MCF 10A (cell line): Measurements from ENCODE around the gene KRTAP10-11. TPM values are rescaled to one million over a fixed set of nuclear protein-coding genes. Genes with fewer than 3 reads are reported as not detected.

ENCODE experiments used
- BruUV-seq: library from RNA; stranded (reverse); fragments of 400-500 nt; replicated peaks from 2 replicates; lab custom pipeline; 2021; lab: Mats Ljungman, UMichigan
- CTCF ChIA-PET: fragments of 300-600 bp; sonication (Branson Sonifier 250); formaldehyde crosslinking; extraction: SDS; loops from one replicate; lab custom pipeline; 2021; ENCODE audit warnings: antibody characterized with exemption, inconsistent platforms; lab: Yijun Ruan, JAX
- POLR2A ChIA-PET: fragments of 300-600, 350-650 bp; sonication (Branson Sonifier 250); formaldehyde crosslinking; extraction: SDS; loops from one replicate; lab custom pipeline; 2020; ENCODE audit warnings: antibody characterized with exemption, inconsistent platforms; lab: Yijun Ruan, JAX
- DNase-seq: peaks from one replicate; pipeline ENCODE4 v3.0.0-alpha.2; 2018; ENCODE audit not compliant: unreplicated experiment
- H3K27ac Mint-ChIP-seq: one replicate; pipeline ENCODE4 v1.8.0; 2022; ENCODE audit warnings: mild to moderate bottlenecking, low read depth, mixed read lengths; ENCODE audit not compliant: unreplicated experiment
- H3K27me3 Mint-ChIP-seq: one replicate; pipeline ENCODE4 v1.8.0; 2022; ENCODE audit warnings: mixed read lengths; ENCODE audit not compliant: insufficient read depth, unreplicated experiment
- H3K36me3 Mint-ChIP-seq: one replicate; pipeline ENCODE4 v1.8.0; 2022; ENCODE audit warnings: mild to moderate bottlenecking, moderate library complexity, mixed read lengths; ENCODE audit not compliant: insufficient read depth, unreplicated experiment
- H3K4me1 Mint-ChIP-seq: one replicate; pipeline ENCODE4 v1.8.0; 2022; ENCODE audit warnings: mixed read lengths; ENCODE audit not compliant: insufficient read depth, unreplicated experiment
- H3K4me3 Mint-ChIP-seq: one replicate; pipeline ENCODE4 v1.8.0; 2022; ENCODE audit warnings: mild to moderate bottlenecking, moderate library complexity, mixed read lengths; ENCODE audit not compliant: unreplicated experiment
- H3K9me3 Mint-ChIP-seq: one replicate; pipeline ENCODE4 v1.8.0; 2022; ENCODE audit warnings: mixed read lengths; ENCODE audit not compliant: unreplicated experiment
- CTCF ChIP-seq: fragments of 200-600 bp; IDR thresholded peaks from one replicate; pipeline ENCODE4 v1.8.0; 2022; ENCODE audit warnings: antibody characterized with exemption, mild to moderate bottlenecking; ENCODE audit not compliant: unreplicated experiment
- intact Hi-C: fragments of 100-400 bp; cut with micrococcal nuclease; formaldehyde crosslinking; loops from 2 replicates; pipeline ENCODE4 v1.14.1; 2022
- total RNA-seq: library from RNA; stranded (reverse); gene quantifications from 2 replicates; pipeline ENCODE4 v1.2.3, GENCODE V29; 2022

The KRTAP10-11 gene
- total RNA-seq, 1 experiment from 2014 or later = not detected

GRCh38 chr21:44601596-44602462, 44.4 kb upstream of the KRTAP10-11 start:
- BruUV-seq = no TSS peak
- CTCF ChIA-PET = interaction anchor here (1.1 kb wide), 1 partner anchor 141 kb away, joined by 3 read pairs; no protein-coding TSS in a partner anchor
- H3K27me3 Mint-ChIP-seq = peaks cover 60% of the 10 kb centered on the region

GRCh38 chr21:44602463-44602850, 43.8 kb upstream of the KRTAP10-11 start:
- Mint-ChIP-seq H3K36me3 (peaks cover 5% of the 10 kb centered on the region), H3K9me3 (peaks cover 14% of the 10 kb centered on the region), H3K27ac (no peak overlapping the region), H3K4me1 (peaks cover 6% of the 10 kb centered on the region), H3K27me3 (peaks cover 65% of the 10 kb centered on the region), H3K4me3 (no peak overlapping the region)
- DNase-seq = no peak
- POLR2A ChIA-PET = no interaction called here
- no TSS peak for BruUV-seq
- TF ChIP-seq CTCF = no peak
- CTCF ChIA-PET = no interaction called here
- intact Hi-C loops = no loop called here

More at GRCh38 chr21:44601596-44602462, 44.4 kb upstream of the KRTAP10-11 start:
- Mint-ChIP-seq H3K36me3 (peaks cover 5% of the 10 kb centered on the region), H3K9me3 (peaks cover 14% of the 10 kb centered on the region), H3K4me3 (no peak overlapping the region), H3K4me1 (peaks cover 6% of the 10 kb centered on the region), H3K27ac (no peak overlapping the region)
- DNase-seq = no peak
- TF ChIP-seq CTCF = no peak
- intact Hi-C loops = no loop called here
- POLR2A ChIA-PET = no interaction called here

GRCh38 chr21:44603109-44603875, 42.9 kb upstream of the KRTAP10-11 start:
- Mint-ChIP-seq H3K9me3 (peaks cover 7% of the 10 kb centered on the region), H3K27me3 (peaks cover 65% of the 10 kb centered on the region), H3K36me3 (peaks cover 5% of the 10 kb centered on the region), H3K4me3 (no peak overlapping the region), H3K4me1 (no peaks in the 10 kb centered on the region), H3K27ac (no peak overlapping the region)
- no peak for TF ChIP-seq CTCF
- POLR2A ChIA-PET = no interaction called here
- intact Hi-C loops = no loop called here
- BruUV-seq = no TSS peak
- DNase-seq = no peak
- CTCF ChIA-PET = no interaction called here

GRCh38 chr21:44603911-44604310, 42.3 kb upstream of the KRTAP10-11 start:
- BruUV-seq = no TSS peak
- H3K4me3 Mint-ChIP-seq = no peak overlapping the region

More at GRCh38 chr21:44603911-44604310, 42.3 kb upstream of the KRTAP10-11 start:
- intact Hi-C loops = no loop called here
- ChIA-PET CTCF (no interaction called here), POLR2A (no interaction called here)
- no peak for TF ChIP-seq CTCF
- no peak for DNase-seq
- H3K27me3 Mint-ChIP-seq = peaks cover 66% of the 10 kb centered on the region
- no peak overlapping the region for H3K27ac Mint-ChIP-seq
- H3K4me1 Mint-ChIP-seq = no peaks in the 10 kb centered on the region
- H3K36me3 Mint-ChIP-seq = peaks cover 5% of the 10 kb centered on the region
- peaks cover 5% of the 10 kb centered on the region for H3K9me3 Mint-ChIP-seq
